ENCODE data around the gene BRS3. TPM values are rescaled to one million over a fixed set of nuclear protein-coding genes. Genes with fewer than 3 reads are reported as not detected.

The BRS3 gene
- total RNA-seq, 1 donor from 2014 or later, result not detected

Other genes with a start within 250 kb of the BRS3 start
- 7.3 and 10.3 TPM in 2 replicates for gene MAP7D3, start 236.5 kb upstream of the BRS3 start, total RNA-seq (ENCODE audit: low replicate concordance)
- gene ADGRG4, start 187.0 kb upstream of the BRS3 start, total RNA-seq (ENCODE audit: low replicate concordance), result 1.2 and 11.8 TPM in 2 replicates
- gene HTATSF1, start 9.6 kb downstream of the BRS3 start, total RNA-seq (ENCODE audit: low replicate concordance), result 42.2 and 50.8 TPM in 2 replicates
- 22.6 and 78.4 TPM in 2 replicates for gene VGLL1, start 44.3 kb downstream of the BRS3 start, total RNA-seq (ENCODE audit: low replicate concordance)
- not detected in 2 replicates for gene CD40LG, start 160.2 kb downstream of the BRS3 start, total RNA-seq (ENCODE audit: low replicate concordance)